Smooth muscle cell (in vitro differentiated cells): Measurements from ENCODE around the gene SCN8A. TPM values are rescaled to one million over a fixed set of nuclear protein-coding genes. Genes with fewer than 3 reads are reported as not detected.
"Not testable (repeated sequence)": the region's sequence is repeated elsewhere in the genome, so short reads cannot be mapped to it uniquely, and the experiment has no call there.

ENCODE experiments used
- DNase-seq: peaks from one replicate; lab custom pipeline; 2025; ENCODE audit not compliant: unreplicated experiment; lab: John Stamatoyannopoulos, UW
- H2AFZ ChIP-seq: fragments of 200-600 bp; sonication (generic); 2 replicates; pipeline ENCODE4 v1.6.0; 2016; ENCODE audit warnings: antibody characterized with exemption, low read depth, mild to moderate bottlenecking
- H3F3A ChIP-seq: fragments of 200-600 bp; sonication (generic); 2 replicates; pipeline ENCODE4 v1.6.0; 2017; ENCODE audit warnings: antibody characterized with exemption, low read depth
- H3K27ac ChIP-seq: fragments of 200-600 bp; sonication (generic); 2 replicates; pipeline ENCODE4 v1.5.1; 2016; ENCODE audit warnings: low read depth, mild to moderate bottlenecking
- H3K27me3 ChIP-seq: fragments of 200-600 bp; sonication (generic); 2 replicates; pipeline ENCODE4 v1.6.1; 2016; ENCODE audit warnings: low read depth, mild to moderate bottlenecking
- H3K36me3 ChIP-seq: fragments of 200-600 bp; sonication (generic); 2 replicates; pipeline ENCODE4 v1.5.1; 2016; ENCODE audit warnings: low read depth
- H3K4me1 ChIP-seq: fragments of 200-600 bp; sonication (generic); 2 replicates; pipeline ENCODE4 v1.5.1; 2016; ENCODE audit warnings: low read depth
- H3K4me2 ChIP-seq: fragments of 200-600 bp; sonication (generic); 2 replicates; pipeline ENCODE4 v1.6.0; 2016; ENCODE audit warnings: mild to moderate bottlenecking
- H3K4me3 ChIP-seq: fragments of 200-600 bp; sonication (generic); 2 replicates; pipeline ENCODE4 v1.5.1; 2016; ENCODE audit warnings: mild to moderate bottlenecking
- H3K79me2 ChIP-seq: fragments of 200-600 bp; sonication (generic); 2 replicates; pipeline ENCODE4 v1.6.0; 2016; ENCODE audit warnings: low read depth, mild to moderate bottlenecking
- H3K9ac ChIP-seq: fragments of 200-600 bp; sonication (generic); 2 replicates; pipeline ENCODE4 v1.6.0; 2016; ENCODE audit warnings: low read depth
- H3K9me3 ChIP-seq: fragments of 200-600 bp; sonication (generic); replicated peaks from 2 replicates; pipeline ENCODE4 v1.5.1; 2016; ENCODE audit warnings: low read depth
- H4K20me1 ChIP-seq: fragments of 200-600 bp; sonication (generic); 2 replicates; pipeline ENCODE4 v1.6.0; 2016; ENCODE audit warnings: low read depth
- CTCF ChIP-seq: fragments of 200-600 bp; sonication (generic); IDR thresholded peaks from 2 replicates; pipeline ENCODE4 v1.5.1; 2017; ENCODE audit warnings: borderline replicate concordance, mild to moderate bottlenecking, antibody characterized with exemption; ENCODE audit not compliant: insufficient read depth, poor library complexity, severe bottlenecking
- WGBS: methylation state at CpG from one replicate; pipeline ENCODE4 v1.1.7; 2016; ENCODE audit warnings: low lambda C conversion rate; 5-methylcytosine and 5-hydroxymethylcytosine counted together
- polyA plus RNA-seq: library from polyadenylated mRNA; unstranded; fragments of >200 nt; fragmentation: Nextera tagmentation; extraction: Ambion mirVana; gene quantifications from 2 replicates; pipeline ENCODE4 v1.2.1, GENCODE V29; 2016
- total RNA-seq: library from RNA; depleted of rRNA; stranded (reverse); fragments of >200 nt; gene quantifications from 2 replicates; pipeline ENCODE4 v1.2.3, GENCODE V29; 2014

Gene SCN8A
- total and polyA plus RNA-seq, 2 experiments from 2014 or later = 0.38 to 4.5 TPM

- H3K9ac ChIP-seq = no peak overlapping the region
- H3K27me3 ChIP-seq = no peaks in the 10 kb centered on the region
- H3K27ac ChIP-seq = no peak overlapping the region
- no peak overlapping the region for H3K4me3 ChIP-seq
- no peaks in the 10 kb centered on the region for H3K4me1 ChIP-seq
- H3K79me2 ChIP-seq = no peaks in the 10 kb centered on the region
- 96% methylated on average over 5 of the region's 5 CpGs for WGBS
- no peak for DNase-seq
- H3F3A ChIP-seq = no peaks in the 10 kb centered on the region
- no peak overlapping the region for H3K4me2 ChIP-seq
- H2AFZ ChIP-seq = no peak overlapping the region
- no peaks in the 10 kb centered on the region for H3K36me3 ChIP-seq
- H4K20me1 ChIP-seq = no peaks in the 10 kb centered on the region
- no peaks in the 10 kb centered on the region for H3K9me3 ChIP-seq
- no peak for TF ChIP-seq CTCF
These were observed 48.3 kb downstream of the SCN8A start for GRCh38 chr12:51639361-51639760.

- Histone ChIP-seq H3K4me3 (no peak overlapping the region), H3K79me2 (no peaks in the 10 kb centered on the region), H2AFZ (no peak overlapping the region), H3F3A (no peaks in the 10 kb centered on the region), H3K27ac (no peak overlapping the region), H3K27me3 (no peaks in the 10 kb centered on the region), H3K4me1 (no peaks in the 10 kb centered on the region), H3K4me2 (no peak overlapping the region), H3K9me3 (no peaks in the 10 kb centered on the region), H3K9ac (no peak overlapping the region), H3K36me3 (no peaks in the 10 kb centered on the region), H4K20me1 (no peaks in the 10 kb centered on the region)
- no peak for DNase-seq
- TF ChIP-seq CTCF = no peak
These were observed 51.3 kb downstream of the SCN8A start for GRCh38 chr12:51642286-51642685.

- no peaks in the 10 kb centered on the region for H4K20me1 ChIP-seq
- no peak for DNase-seq
- H3K79me2 ChIP-seq = no peaks in the 10 kb centered on the region
- H3K4me2 ChIP-seq = no peak overlapping the region
- no peaks in the 10 kb centered on the region for H3K9me3 ChIP-seq
- H3K36me3 ChIP-seq = no peaks in the 10 kb centered on the region
- H3F3A ChIP-seq = no peaks in the 10 kb centered on the region
- H3K27ac ChIP-seq = no peak overlapping the region
- H3K27me3 ChIP-seq = no peaks in the 10 kb centered on the region
- 91% methylated on average over 1 of the region's 1 CpG for WGBS
- no peak for TF ChIP-seq CTCF
- H3K9ac ChIP-seq = no peak overlapping the region
- no peaks in the 10 kb centered on the region for H3K4me1 ChIP-seq
- no peak overlapping the region for H2AFZ ChIP-seq
- no peak overlapping the region for H3K4me3 ChIP-seq
These were observed 52.9 kb downstream of the SCN8A start for GRCh38 chr12:51643951-51644350.

GRCh38 chr12:51644691-51645090, 53.7 kb downstream of the SCN8A start:
- H3F3A ChIP-seq, H3K4me2 ChIP-seq, H3K36me3 ChIP-seq, H3K4me3 ChIP-seq, H2AFZ ChIP-seq, H3K27ac ChIP-seq, H3K79me2 ChIP-seq, H3K9ac ChIP-seq, H3K9me3 ChIP-seq, H4K20me1 ChIP-seq, H3K4me1 ChIP-seq, H3K27me3 ChIP-seq, DNase-seq: not testable (repeated sequence)
- 95% methylated on average over 19 of the region's 23 CpGs for WGBS
